Measurements from ENCODE around the gene NDUFC1. TPM values are rescaled to one million over a fixed set of nuclear protein-coding genes. Genes with fewer than 3 reads are reported as not detected.

NDUFC1 gene
- total and polyA plus RNA-seq, 2 of the 8 experiments (the other 6 are each of a cell fraction or from before 2014, with no cell fraction given), result 41.9 to 62.0 TPM

- FAIRE-seq, result no peak
- H2AFZ ChIP-seq (ENCODE audit: low read length), result no peak overlapping the region
- H3K18ac ChIP-seq (ENCODE audit: extremely low read depth, low read length), result no peak overlapping the region
- peaks cover 5 to 10% (median 5%) of the 10 kb centered on the region in 4 experiments for H3K4me1 ChIP-seq (replicated peaks in 1 of 4; ENCODE audit: control insufficient read depth in 3 of 4, insufficient read depth in 4 of 4, low read length in 3 of 4)
- 0 out of 2 replicates have a peak overlapping the region, but pooled peaks have one; percentile 24 for H2AK5ac ChIP-seq (ENCODE audit: low read depth, low read length)
- peaks cover 9 to 22% of the 10 kb centered on the region in 2 experiments for H4K20me1 ChIP-seq (replicated peaks in 1 of 2; ENCODE audit: control insufficient read depth in 1 of 2, insufficient read depth in 2 of 2, low read length in 2 of 2)
- peak overlapping the region; percentile 86 for H4K5ac ChIP-seq (ENCODE audit: insufficient read length, low read depth, low read length)
- no peaks in the 10 kb centered on the region for H3K36me3 ChIP-seq (ENCODE audit: control insufficient read depth in 2 of 4, insufficient read depth in 4 of 4, low read length in 3 of 4)
- H3K9ac ChIP-seq (replicated peaks in 1 of 4; ENCODE audit: extremely low read depth in 1 of 4, low read depth in 3 of 4, low read length in 3 of 4), result no peak overlapping the region
- no peak overlapping the region for H3K4me3 ChIP-seq (ENCODE audit: extremely low read depth in 1 of 4, insufficient read depth in 2 of 4, low read depth in 3 of 4, low read length in 4 of 4)
- H3K56ac ChIP-seq (replicated peaks; ENCODE audit: insufficient read length, low read depth, low read length), result no peak overlapping the region
- no peak overlapping the region for H3K23ac ChIP-seq (ENCODE audit: insufficient read length)
- H3K27me3 ChIP-seq (replicated peaks in 1 of 4; ENCODE audit: control insufficient read depth in 3 of 4, extremely low read depth in 1 of 4, insufficient read depth in 3 of 4, low read length in 3 of 4), result no peaks in the 10 kb centered on the region
- H3K4me2 ChIP-seq (ENCODE audit: insufficient read depth in 1 of 2, low read depth in 2 of 2, low read length in 2 of 2), result peak overlapping the region in 1 of 2 experiments; percentile 26; a peak in 3 of 4 replicates
- H2BK5ac ChIP-seq (ENCODE audit: low read depth, low read length), result peak overlapping the region; percentile 73; the same call in 1 of the 2 replicates
- POLR2A ChIA-PET (ENCODE audit: partially characterized antibody), result interaction anchor here (0.6 to 1.0 kb wide), 4 partner anchors 10 to 14 kb away, joined by 3 to 4 read pairs (median 4); partner anchors contain the start of gene NAA15
- no peak overlapping the region for H2BK15ac ChIP-seq (ENCODE audit: low read length)
- H3K4ac ChIP-seq (replicated peaks; ENCODE audit: insufficient read length, low read depth, low read length), result no peak overlapping the region
- H3K79me2 ChIP-seq (ENCODE audit: control insufficient read depth in 1 of 2, insufficient read depth in 2 of 2, low read length in 2 of 2), result peaks cover 46 to 100% of the 10 kb centered on the region in 2 experiments
- no peak overlapping the region for H2BK20ac ChIP-seq (ENCODE audit: low read length)
- H3K14ac ChIP-seq (ENCODE audit: insufficient read length), result no peak overlapping the region
- H2BK12ac ChIP-seq (ENCODE audit: low read depth, low read length), result peak overlapping the region; percentile 19; the same call in 1 of the 2 replicates
- no peaks in the 10 kb centered on the region for H3K79me1 ChIP-seq (ENCODE audit: low read depth, low read length)
- H4K8ac ChIP-seq (ENCODE audit: extremely low read depth, insufficient read depth, low read length), result no peak overlapping the region
- CTCF ChIA-PET (ENCODE audit: partially characterized antibody), result interaction anchor here (0.8 to 1.3 kb wide), 2 partner anchors 13 to 285 kb away, joined by 3 read pairs; no protein-coding TSS in a partner anchor
- H3K23me2 ChIP-seq (ENCODE audit: low read depth, low read length), result no peaks in the 10 kb centered on the region
- H3K9me3 ChIP-seq (ENCODE audit: insufficient read depth in 2 of 2, low read depth in 1 of 2, low read length in 1 of 2), result no peaks in the 10 kb centered on the region
- DNase-seq (ENCODE audit: low read depth in 1 of 2, low spot score in 2 of 2), result no peak
- H2BK120ac ChIP-seq (replicated peaks; ENCODE audit: low read depth, low read length), result peak overlapping the region; percentile 22
- no peak overlapping the region for H4K91ac ChIP-seq (replicated peaks; ENCODE audit: insufficient read length, low read length)
- peak overlapping the region; percentile 53; the same call in 1 of the 2 replicates for H3K27ac ChIP-seq (ENCODE audit: low read depth, low read length)
- 79% methylated on average over 13 of the region's 13 CpGs; no CpG with 5 or more reads in 1 of the 2 experiments for WGBS, 2 experiments (ENCODE audit: extremely low coverage in 1 of 2, insufficient coverage in 1 of 2, insufficient read length in 1 of 2, insufficient replicate concordance in 2 of 2, low coverage in 1 of 2, low lambda C conversion rate in 2 of 2, missing lambda C conversion rate in 1 of 2)
- TF ChIP-seq POLR2AphosphoS5 (IDR thresholded peaks at IDR 0.05; ENCODE audit: low read depth, low read length) (0 out of 2 replicates have a peak, but pooled peaks have one; percentile 19), POU5F1 (IDR thresholded peaks at IDR 0.05; ENCODE audit: low read depth, low read length) (no peak), GABPA (IDR thresholded peaks at IDR 0.05; ENCODE audit: borderline replicate concordance, insufficient read depth, low read length) (no peak), SP1 (IDR thresholded peaks at IDR 0.05; ENCODE audit: low read depth, low read length) (no peak), BRCA1 (IDR thresholded peaks at IDR 0.05; ENCODE audit: low read depth, low read length) (no peak), TCF12 (IDR thresholded peaks at IDR 0.05; ENCODE audit: low read depth, low read length) (no peak), SRF (IDR thresholded peaks at IDR 0.05; ENCODE audit: low read depth, low read length) (no peak), POLR2A (IDR thresholded peaks at IDR 0.05; ENCODE audit: control extremely low read depth in 1 of 2, low read depth in 2 of 2, low read length in 2 of 2) (no peak), ZNF274 (IDR thresholded peaks at IDR 0.05; ENCODE audit: borderline replicate concordance, extremely low read depth, low read length) (no peak), RXRA (IDR thresholded peaks at IDR 0.05; ENCODE audit: insufficient read depth, low read depth, low read length) (no peak), ATF3 (IDR thresholded peaks at IDR 0.05; ENCODE audit: insufficient read depth, low read depth, low read length) (no peak), BACH1 (IDR thresholded peaks at IDR 0.05; ENCODE audit: low read length) (peak; percentile 74), RBBP5 (IDR thresholded peaks at IDR 0.05; ENCODE audit: borderline replicate concordance, low read depth, low read length) (no peak), ASH2L (IDR thresholded peaks at IDR 0.05; ENCODE audit: low read length) (no peak)
Observed at GRCh38 chr4:139315221-139315675, 13.0 kb upstream of the NDUFC1 start.
